Measurements from ENCODE around the gene ERCC4.

Gene ERCC4

DNA sequence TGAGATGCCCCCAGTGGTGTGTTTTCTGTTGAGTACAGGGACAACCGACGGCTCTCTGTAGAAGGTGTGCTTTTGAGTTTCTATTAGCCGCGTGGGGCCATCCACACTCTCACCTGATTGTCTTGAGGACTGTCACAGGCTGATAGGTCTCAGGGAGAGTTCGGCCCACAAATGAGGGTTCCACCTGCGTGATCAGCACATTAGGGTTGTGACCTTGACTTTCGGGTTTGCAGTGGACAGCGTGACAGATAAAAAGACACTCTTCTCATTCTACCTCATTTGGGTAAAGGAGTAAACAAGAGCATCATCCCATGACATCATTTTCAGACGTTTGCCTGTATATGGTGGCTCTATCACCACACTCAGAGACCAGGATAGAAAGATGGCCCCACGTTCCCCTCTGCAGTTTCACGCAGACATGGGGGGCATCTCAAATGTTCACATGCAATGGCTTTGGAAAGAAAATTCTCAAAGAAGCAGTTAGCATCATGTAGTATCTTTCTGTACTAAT lies 76.9 kb downstream of the ERCC4 start:
- FAIRE-seq, result no peak

DNA sequence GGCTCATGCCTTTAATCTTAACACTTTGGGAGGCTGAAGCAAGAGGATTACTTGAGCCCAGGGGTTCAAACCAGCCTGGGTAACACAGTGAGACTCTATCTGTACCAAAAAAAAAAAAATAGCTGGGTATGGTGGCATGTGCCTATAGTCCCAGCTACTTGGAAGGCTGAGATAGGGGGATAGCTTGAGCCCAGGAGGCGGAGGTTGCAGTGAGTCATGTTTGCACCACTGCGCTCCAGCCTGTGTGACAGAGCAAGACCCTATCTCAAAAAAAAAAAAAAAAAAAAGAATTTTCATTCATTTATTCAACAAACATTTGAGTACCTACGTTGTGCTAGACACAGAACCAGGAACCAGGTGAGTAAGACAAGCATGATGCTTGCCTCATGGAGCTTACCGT lies 77.6 kb downstream of the ERCC4 start:
- FAIRE-seq, result no peak

DNA sequence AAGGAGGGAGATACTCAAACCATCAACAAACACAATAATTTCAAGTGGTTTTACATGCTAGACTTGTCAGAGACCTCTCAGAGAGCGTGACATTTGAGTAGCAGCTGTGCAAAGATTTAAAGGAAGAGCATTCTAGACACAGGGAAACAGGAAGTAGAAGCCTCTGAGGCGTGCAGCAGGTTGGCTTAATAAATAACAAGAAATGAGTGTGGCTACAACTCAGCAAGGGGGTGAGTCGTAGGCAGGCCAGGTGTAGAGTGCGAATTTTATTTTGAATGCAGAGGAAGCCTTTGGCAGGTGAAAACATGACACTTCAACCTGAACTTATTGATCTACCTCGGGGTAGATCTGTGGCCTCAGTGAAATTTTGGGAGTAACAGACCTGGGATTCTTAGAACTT lies 78.0 kb downstream of the ERCC4 start:
- no peak for FAIRE-seq

DNA sequence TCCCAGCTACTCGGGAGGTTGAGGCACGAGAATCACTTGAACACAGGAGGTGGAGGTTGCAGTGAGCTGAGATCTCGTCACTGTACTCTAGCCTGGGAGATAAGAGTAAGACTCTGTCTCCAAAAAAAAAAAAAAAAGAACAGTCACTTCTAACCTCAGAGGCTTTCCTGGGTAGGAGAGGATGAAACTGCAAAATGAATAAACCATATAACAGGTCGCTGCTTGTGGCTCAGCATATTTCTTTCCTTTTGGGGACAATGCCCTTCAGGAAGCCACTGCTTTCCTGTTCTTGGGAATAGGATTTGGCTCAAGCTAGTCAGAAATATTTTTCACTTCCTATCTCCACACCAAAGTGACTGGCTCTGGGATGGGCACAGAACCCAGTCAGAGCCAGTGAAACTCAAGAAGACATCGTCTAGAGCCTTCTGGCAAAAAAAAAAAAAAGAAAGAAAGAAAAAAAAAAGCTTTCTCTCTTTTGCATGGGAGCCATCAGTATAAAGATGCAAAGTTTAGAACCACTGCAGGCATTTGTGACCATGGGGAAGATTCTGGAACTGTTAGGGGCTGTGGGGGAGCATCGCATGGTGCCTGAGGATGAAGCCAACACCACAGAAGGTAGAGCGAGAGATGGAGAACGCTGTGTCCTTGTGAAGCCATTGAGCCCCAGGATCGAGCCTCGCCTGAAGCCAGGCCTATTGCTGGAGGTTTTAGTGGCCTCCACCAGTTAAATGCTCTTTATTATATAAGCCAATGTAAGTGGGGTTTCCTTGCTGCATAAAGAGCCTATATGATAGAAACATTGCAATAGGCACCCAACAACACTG lies 79.3 kb downstream of the ERCC4 start:
- no peak for FAIRE-seq

DNA sequence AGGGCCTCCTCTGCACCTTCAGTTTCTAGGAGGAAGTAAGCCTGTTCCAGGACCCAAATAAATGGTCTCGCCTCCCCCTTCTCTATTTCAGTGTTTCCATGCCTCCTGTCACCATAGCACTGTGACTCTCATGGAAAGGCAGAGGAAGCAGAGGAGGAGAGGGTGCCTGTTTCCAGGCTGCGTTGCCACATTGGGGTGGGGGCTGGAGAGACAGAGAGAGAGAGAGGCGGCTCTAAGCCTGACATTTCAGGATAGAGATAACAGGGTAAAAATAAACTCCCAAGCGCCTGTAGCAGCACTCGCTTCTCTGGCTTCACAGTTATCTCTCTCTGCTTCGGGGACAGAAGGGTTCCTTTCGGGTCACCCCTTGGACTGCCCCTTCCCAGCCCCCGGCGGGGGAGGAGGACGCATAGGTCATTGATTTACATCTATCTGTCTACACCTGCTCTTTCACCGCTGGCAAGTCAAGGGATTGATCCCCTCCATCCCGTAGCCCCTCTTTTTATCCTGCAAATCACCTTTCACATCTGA lies 80.0 kb downstream of the ERCC4 start:
- no peak for FAIRE-seq

DNA sequence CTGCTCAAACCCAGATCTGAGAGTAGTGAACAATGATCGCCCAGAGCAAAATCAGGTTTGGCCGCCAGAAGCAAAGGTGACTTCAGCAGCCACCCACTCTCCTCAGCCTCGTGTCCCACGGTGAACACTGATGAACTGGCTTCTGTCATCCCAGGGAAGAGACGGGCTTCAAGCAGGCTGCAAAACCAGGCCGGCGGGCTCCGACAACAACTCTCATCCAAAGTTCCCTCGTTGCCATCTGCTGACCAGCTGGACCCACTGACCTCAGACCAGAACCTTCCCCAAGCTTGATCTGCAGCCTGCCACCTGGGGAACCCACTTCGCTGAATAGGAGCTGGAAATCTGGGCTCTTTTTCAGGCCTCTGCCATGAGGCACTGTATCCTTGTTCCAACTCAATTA lies 81.6 kb downstream of the ERCC4 start:
- FAIRE-seq, result no peak

Data from endometrium (tissue), 2 donors.